HG03354 (cell line): Measurements from ENCODE around the gene DGCR6.
"Not testable (repeated sequence)": the region's sequence is repeated elsewhere in the genome, so short reads cannot be mapped to it uniquely, and the experiment has no call there.

Experiments used
- ATAC-seq: cut with Tn5 transposase; IDR thresholded peaks from one replicate; pipeline ENCODE4 v1.9.1; 2021; ENCODE audit warnings: mild to moderate bottlenecking; ENCODE audit not compliant: unreplicated experiment, poor library complexity, severe bottlenecking

DGCR6 gene

GRCh38 chr22:18958738-18959137 lies 52.6 kb downstream of the DGCR6 start:
- ATAC-seq, result not testable (repeated sequence)

- ATAC-seq, result not testable (repeated sequence)
Measured at GRCh38 chr22:18959266-18959665, 53.1 kb downstream of the DGCR6 start.

- ATAC-seq, result not testable (repeated sequence)
Measured at GRCh38 chr22:18959741-18960140, 53.6 kb downstream of the DGCR6 start.

- ATAC-seq, result not testable (repeated sequence)
Measured at GRCh38 chr22:18960166-18960820, 54.2 kb downstream of the DGCR6 start.

- not testable (repeated sequence) for ATAC-seq
Measured at GRCh38 chr22:18961201-18961600, 55.1 kb downstream of the DGCR6 start.
